BLaER1 (cell line): ENCODE data around the gene PTPRE.
A peak's percentile ranks its signal among the peaks of the same experiment; 100 is the strongest.

Source experiments
- H3K27ac ChIP-seq: shearing (Covaris generic); formaldehyde crosslinking; 2 replicates; pipeline ENCODE4 v1.8.1; 2022
- H3K27me3 ChIP-seq: shearing (Covaris generic); formaldehyde crosslinking; 2 replicates; pipeline ENCODE4 v1.8.1; 2022
- H3K36me3 ChIP-seq: shearing (Covaris generic); formaldehyde crosslinking; 2 replicates; pipeline ENCODE4 v1.8.1; 2022
- H3K4me1 ChIP-seq: shearing (Covaris generic); formaldehyde crosslinking; 2 replicates; pipeline ENCODE4 v1.8.1; 2022
- H3K4me2 ChIP-seq: shearing (Covaris generic); formaldehyde crosslinking; 2 replicates; pipeline ENCODE4 v1.8.1; 2022
- H3K4me3 ChIP-seq: shearing (Covaris generic); formaldehyde crosslinking; 2 replicates; pipeline ENCODE4 v1.8.1; 2022
- H3K9ac ChIP-seq: shearing (Covaris generic); formaldehyde crosslinking; 2 replicates; pipeline ENCODE4 v1.8.1; 2022
- H3K9me3 ChIP-seq: shearing (Covaris generic); formaldehyde crosslinking; 2 replicates; pipeline ENCODE4 v1.8.1; 2022
- H4K20me1 ChIP-seq: shearing (Covaris generic); formaldehyde crosslinking; 2 replicates; pipeline ENCODE4 v1.8.1; 2022
- Cebpa-rat ChIP-seq: shearing (Covaris generic); IDR thresholded peaks from 2 replicates; pipeline ENCODE4 v1.8.1; 2022

PTPRE gene, protein sequence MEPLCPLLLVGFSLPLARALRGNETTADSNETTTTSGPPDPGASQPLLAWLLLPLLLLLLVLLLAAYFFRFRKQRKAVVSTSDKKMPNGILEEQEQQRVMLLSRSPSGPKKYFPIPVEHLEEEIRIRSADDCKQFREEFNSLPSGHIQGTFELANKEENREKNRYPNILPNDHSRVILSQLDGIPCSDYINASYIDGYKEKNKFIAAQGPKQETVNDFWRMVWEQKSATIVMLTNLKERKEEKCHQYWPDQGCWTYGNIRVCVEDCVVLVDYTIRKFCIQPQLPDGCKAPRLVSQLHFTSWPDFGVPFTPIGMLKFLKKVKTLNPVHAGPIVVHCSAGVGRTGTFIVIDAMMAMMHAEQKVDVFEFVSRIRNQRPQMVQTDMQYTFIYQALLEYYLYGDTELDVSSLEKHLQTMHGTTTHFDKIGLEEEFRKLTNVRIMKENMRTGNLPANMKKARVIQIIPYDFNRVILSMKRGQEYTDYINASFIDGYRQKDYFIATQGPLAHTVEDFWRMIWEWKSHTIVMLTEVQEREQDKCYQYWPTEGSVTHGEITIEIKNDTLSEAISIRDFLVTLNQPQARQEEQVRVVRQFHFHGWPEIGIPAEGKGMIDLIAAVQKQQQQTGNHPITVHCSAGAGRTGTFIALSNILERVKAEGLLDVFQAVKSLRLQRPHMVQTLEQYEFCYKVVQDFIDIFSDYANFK

DNA sequence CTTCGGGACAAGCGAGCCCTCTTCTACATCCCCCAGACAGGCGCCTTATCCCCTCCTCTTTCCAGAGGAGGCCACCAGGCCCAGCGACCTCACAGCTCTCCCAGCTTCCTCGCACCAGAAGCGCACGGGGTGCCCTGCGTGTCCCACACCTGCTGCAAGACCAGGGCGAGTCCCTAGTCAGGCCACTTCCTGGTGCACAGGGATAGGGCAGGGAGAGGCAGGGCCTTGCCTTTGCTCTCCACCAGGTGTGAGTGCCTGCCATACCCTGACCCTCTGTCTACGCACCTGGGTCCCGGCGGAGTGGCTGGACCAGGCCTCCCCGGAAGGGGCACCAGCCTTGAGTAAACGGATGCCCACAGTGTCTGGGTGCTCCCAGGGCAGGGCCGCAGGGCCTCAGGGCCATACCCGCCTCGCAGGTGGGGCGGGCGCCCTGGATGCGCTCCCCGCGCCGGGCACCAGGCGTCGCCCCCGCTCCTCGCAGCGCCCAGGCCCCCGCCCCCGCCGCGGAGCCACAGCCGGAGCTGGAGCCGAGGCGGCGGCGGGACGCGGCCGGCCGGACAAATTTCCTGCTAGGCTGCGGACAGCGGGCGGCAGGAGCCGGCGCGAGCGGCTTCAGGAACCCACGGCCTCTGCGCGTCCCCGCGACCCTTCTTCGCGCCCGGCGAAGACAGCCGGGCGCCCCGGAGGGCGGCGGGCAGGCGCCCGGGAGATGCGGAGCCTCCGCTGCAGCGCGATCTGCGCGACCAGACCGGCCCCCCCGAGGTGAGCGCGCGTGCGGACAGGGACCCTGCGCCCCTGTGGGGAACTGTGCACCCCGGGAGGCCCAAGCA, at the start of gene PTPRE:
Gene PTPRE (plus strand): TSS at position 556 of the 830 bp plus-strand sequence. CDS start 133,779 bp downstream, outside the sequence.
- Histone ChIP-seq H3K27me3 (peaks cover 30% of the 10 kb centered on the region), H3K4me2 (peak within 1 kb of the TSS; percentile 99), H3K36me3 (no peaks in the 10 kb centered on the region), H3K27ac (peak within 1 kb of the TSS; percentile 20; the same call in 1 of the 2 replicates), H3K9me3 (no peaks in the 10 kb centered on the region), H3K4me3 (peak within 1 kb of the TSS; percentile 78), H3K9ac (peak within 1 kb of the TSS; percentile 66), H4K20me1 (no peaks in the 10 kb centered on the region), H3K4me1 (peaks cover 37% of the 10 kb centered on the region)
- TF ChIP-seq Cebpa-rat, result no peak

DNA sequence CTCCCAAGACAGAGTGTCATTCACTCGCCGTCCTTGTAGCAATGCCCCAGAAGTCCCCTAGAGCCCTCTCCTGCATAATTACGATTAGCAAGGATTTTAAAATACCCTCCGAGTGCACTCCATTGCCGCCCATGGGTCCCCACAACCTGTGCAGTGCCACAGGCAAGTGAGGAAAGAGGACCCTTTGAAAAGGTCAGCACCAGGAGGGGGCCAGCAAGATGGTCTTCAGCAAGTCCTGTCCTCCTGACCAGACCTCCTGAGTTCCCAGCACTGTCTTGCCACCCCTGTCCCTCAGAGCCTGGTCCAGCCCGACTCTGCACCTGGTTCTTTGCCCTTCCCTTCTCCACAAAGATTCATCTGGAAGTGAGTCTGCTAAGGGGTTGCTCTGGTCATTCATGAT, 46.3 kb upstream of the PTPRE start:
- Histone ChIP-seq H3K36me3 (no peaks in the 10 kb centered on the region; the same call in 1 of the 2 replicates), H3K9ac (no peak overlapping the region)

DNA sequence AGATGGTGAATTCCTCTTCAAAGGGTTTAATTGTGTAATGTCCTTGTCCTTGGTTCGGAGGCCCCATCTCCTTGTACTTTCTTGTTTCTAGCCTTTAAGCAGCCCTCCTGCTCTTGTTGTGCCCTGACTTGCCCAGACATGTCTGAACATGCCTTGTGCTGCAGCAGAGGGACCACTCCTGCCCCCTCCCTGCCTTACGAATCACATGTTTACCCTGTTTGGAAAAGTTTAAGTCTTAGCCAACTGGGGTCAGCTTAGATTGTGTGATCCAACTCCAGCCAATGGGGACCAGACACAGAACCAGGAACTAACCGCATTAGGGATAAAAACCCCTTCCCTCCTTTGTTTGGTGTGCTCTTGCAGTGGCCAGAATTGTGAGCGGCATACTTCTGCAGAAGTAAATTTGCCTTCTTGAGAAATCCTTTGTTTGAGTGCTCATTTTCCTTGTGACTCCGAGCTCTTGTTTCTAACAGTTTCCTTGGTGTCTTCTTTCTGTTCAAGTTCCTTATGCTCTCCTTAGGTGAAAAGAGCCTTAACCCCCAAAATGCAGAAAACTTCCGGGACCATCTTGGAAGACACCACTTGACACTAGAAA, 43.6 kb upstream of the PTPRE start:
- TF ChIP-seq Cebpa-rat, result no peak
- Histone ChIP-seq H3K9ac (no peak overlapping the region), H3K9me3 (peaks cover 24% of the 10 kb centered on the region), H4K20me1 (no peaks in the 10 kb centered on the region), H3K36me3 (no peaks in the 10 kb centered on the region; the same call in 1 of the 2 replicates), H3K4me3 (no peak overlapping the region), H3K4me2 (no peak overlapping the region), H3K27ac (no peak overlapping the region), H3K4me1 (no peaks in the 10 kb centered on the region), H3K27me3 (no peaks in the 10 kb centered on the region)

More for the DNA sequence above, 46.3 kb upstream of the PTPRE start:
- Histone ChIP-seq H4K20me1 (no peaks in the 10 kb centered on the region), H3K9me3 (peaks cover 24% of the 10 kb centered on the region), H3K4me1 (peaks cover 7% of the 10 kb centered on the region), H3K4me3 (no peak overlapping the region), H3K27ac (no peak overlapping the region), H3K4me2 (no peak overlapping the region), H3K27me3 (no peaks in the 10 kb centered on the region)
- no peak for TF ChIP-seq Cebpa-rat

DNA sequence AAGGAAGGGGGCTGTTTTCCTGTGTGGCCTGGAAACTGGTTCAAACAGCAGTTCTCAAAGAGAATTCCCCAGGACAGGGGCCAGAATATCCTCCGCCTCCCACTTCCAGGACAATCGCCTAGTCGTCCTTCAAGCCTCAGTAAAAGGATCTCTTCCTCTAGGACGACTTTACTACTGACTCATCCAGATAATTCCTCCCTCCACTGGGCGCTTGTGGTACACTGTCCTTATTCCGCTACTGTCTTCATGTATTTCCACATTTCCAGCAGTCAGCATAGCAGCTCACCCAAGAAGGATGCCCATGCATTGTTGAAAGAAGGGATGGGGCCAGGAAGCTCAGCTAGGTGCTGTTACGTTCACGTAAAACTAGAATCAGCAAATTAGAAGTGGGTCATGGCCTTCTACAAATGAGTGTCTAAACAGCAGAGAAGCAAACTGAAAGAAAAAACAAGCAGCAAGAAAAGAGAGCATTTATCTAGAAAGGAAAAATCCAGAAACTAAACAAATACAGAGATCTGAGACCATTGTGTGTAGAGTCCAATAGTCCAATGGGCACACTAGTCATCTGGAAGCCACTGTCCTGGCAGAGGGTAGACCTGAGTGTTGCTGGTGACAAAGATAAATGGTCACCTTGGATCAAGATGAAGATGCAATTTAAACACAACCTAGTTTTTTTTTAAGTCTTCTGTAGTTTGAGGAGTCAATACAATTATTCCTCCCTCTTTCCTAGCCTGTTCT, 40.5 kb upstream of the PTPRE start:
- peaks cover 29% of the 10 kb centered on the region for H3K9me3 ChIP-seq
- TF ChIP-seq Cebpa-rat, result no peak
- no peak overlapping the region for H3K27ac ChIP-seq
- no peak overlapping the region for H3K4me3 ChIP-seq
- H3K4me2 ChIP-seq, result no peak overlapping the region
- peaks cover 8% of the 10 kb centered on the region for H3K4me1 ChIP-seq
- no peaks in the 10 kb centered on the region for H3K27me3 ChIP-seq
- H4K20me1 ChIP-seq, result no peaks in the 10 kb centered on the region
- H3K36me3 ChIP-seq, result no peaks in the 10 kb centered on the region; the same call in 1 of the 2 replicates
- H3K9ac ChIP-seq, result no peak overlapping the region

DNA sequence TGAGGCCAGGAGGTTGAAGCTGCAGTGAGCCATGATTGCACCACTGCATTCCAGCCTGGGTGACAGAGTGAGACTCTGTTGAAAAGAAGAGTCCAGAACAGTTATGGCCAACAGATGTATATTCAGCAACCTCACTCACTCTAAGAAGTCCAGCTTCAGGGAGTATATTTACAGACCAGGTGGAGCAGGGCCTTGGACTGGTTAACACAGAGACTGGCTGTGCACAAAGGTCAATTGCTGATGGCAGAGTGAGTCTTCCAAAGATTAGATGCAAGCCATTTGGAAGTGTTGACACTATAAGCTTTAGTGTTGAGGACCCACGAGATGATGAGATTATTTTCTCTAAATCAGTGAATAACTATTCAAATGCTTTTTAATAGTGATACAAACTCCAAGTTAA, 39.1 kb upstream of the PTPRE start:
- TF ChIP-seq Cebpa-rat, result no peak
- H3K9me3 ChIP-seq, result peaks cover 23% of the 10 kb centered on the region
- H3K27ac ChIP-seq, result no peak overlapping the region
- no peaks in the 10 kb centered on the region for H4K20me1 ChIP-seq
- no peaks in the 10 kb centered on the region for H3K27me3 ChIP-seq
- peaks cover 22% of the 10 kb centered on the region for H3K4me1 ChIP-seq
- H3K4me2 ChIP-seq, result no peak overlapping the region
- no peaks in the 10 kb centered on the region; the same call in 1 of the 2 replicates for H3K36me3 ChIP-seq
- no peak overlapping the region for H3K9ac ChIP-seq
- no peak overlapping the region for H3K4me3 ChIP-seq

DNA sequence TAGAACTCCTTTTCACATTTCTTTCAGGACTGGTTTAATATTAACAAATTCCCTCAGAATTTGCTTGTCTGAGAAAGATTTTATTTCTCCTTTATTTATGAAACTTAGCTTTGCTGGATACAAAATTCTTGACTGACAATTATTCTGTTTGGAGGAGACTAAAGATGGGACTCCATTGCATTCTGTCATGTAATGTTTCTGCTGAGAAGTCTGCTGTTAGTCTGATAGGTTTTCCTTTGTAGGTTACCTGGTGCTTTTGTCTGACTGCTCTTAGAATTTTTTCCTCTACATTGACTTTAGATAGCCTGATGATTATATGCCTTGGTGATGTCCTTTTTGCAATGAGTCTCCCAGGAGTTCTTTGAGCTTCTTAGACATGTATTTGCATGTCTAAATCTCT, 37.6 kb upstream of the PTPRE start:
- no peak overlapping the region for H3K4me3 ChIP-seq
- no peaks in the 10 kb centered on the region for H3K27me3 ChIP-seq
- TF ChIP-seq Cebpa-rat, result no peak
- peaks cover 8% of the 10 kb centered on the region for H3K9me3 ChIP-seq
- no peak overlapping the region for H3K4me2 ChIP-seq
- H3K27ac ChIP-seq, result no peak overlapping the region
- peaks cover 37% of the 10 kb centered on the region for H3K4me1 ChIP-seq
- H3K36me3 ChIP-seq, result no peaks in the 10 kb centered on the region
- no peak overlapping the region for H3K9ac ChIP-seq
- no peaks in the 10 kb centered on the region for H4K20me1 ChIP-seq

DNA sequence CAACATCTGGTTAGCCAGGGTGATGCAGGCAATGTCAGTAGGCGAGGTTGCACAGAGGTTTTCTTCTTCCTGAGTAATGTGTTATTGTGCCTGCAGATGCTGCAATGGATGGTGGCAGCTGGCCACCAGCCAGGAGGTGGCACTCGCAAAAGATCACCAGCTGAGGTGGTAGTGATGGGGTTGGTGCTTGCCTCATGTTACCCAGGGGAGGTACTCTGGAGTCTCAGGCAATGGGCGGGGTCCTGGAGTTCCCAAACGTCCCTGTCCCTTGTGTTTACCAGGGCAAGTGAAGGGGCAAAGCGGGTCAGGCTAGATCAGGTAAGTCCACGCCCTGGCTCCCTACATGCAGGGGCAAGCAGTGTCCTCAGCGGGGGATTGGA, 35.3 kb upstream of the PTPRE start:
- Histone ChIP-seq H3K9me3 (peaks cover 6% of the 10 kb centered on the region), H3K4me1 (peaks cover 39% of the 10 kb centered on the region), H3K36me3 (no peaks in the 10 kb centered on the region), H3K9ac (no peak overlapping the region), H4K20me1 (no peaks in the 10 kb centered on the region), H3K27ac (no peak overlapping the region; the same call in 1 of the 2 replicates), H3K4me2 (peak overlapping the region; percentile 76), H3K27me3 (no peaks in the 10 kb centered on the region), H3K4me3 (no peak overlapping the region)
- TF ChIP-seq Cebpa-rat, result no peak

DNA sequence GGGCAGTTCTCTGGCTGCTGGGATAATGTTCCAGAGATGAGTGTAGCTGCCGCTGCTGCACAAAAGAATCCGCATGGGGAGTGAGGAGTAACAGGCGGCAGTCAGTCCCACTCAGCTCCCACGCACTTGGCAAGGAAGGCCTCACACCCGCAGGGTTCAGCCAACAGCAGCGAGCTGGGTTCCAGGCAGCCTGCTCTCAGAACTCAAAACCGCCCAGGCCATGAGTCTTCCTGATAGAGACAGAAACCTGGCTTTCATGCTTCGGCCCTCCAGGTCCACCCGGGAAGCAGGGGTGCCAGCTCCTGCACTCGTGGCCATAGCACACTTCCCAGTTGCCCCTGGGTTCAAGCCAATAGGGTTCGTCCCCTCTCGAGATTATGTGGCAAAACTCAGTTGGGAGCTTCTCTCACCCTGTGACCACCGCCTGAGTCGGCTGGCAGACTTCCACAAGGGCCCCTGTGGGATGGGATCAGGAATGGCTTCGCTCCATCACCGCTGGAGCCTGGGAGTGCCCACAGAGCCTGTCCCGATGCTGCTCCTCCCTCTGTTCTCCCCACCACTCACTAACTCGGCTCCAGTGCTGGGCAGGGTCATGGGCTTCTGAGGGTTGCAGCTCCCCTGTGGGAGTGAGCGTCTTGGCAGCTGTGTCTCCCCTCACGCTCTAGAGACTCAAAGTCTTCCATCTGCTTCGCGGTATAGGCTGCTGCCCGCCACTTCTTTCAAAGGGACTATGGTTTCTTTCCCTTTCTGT, 34.7 kb upstream of the PTPRE start:
- Histone ChIP-seq H4K20me1 (no peaks in the 10 kb centered on the region), H3K9ac (no peak overlapping the region), H3K4me3 (no peak overlapping the region), H3K4me2 (peak overlapping the region; percentile 76), H3K4me1 (peaks cover 39% of the 10 kb centered on the region), H3K36me3 (no peaks in the 10 kb centered on the region), H3K27me3 (no peaks in the 10 kb centered on the region), H3K9me3 (peaks cover 6% of the 10 kb centered on the region), H3K27ac (peak overlapping the region; percentile 7)
- no peak for TF ChIP-seq Cebpa-rat
